WERI-Rb-1 (cell line): ENCODE measurements around the gene ACP2.
A peak's percentile ranks its signal among the peaks of the same experiment; 100 is the strongest.

ENCODE experiments used
- DNase-seq: peaks from one replicate; pipeline ENCODE4 v3.0.0-alpha.2; 2020
- H3K27ac ChIP-seq: fragments of 250-450 bp; sonication (Bioruptor Pico); 2 replicates; pipeline ENCODE4 v1.5.1; 2020; ENCODE audit warnings: mild to moderate bottlenecking, moderate library complexity
- H3K27me3 ChIP-seq: fragments of 250-450 bp; sonication (Bioruptor Pico); 2 replicates; pipeline ENCODE4 v1.5.1; 2021; ENCODE audit warnings: mild to moderate bottlenecking, low read depth, moderate library complexity; ENCODE audit not compliant: insufficient read depth, severe bottlenecking
- H3K36me3 ChIP-seq: fragments of 250-450 bp; sonication (Bioruptor Pico); 2 replicates; pipeline ENCODE4 v1.5.1; 2020; ENCODE audit warnings: mild to moderate bottlenecking, moderate library complexity
- H3K4me3 ChIP-seq: 2 replicates; pipeline ENCODE4 v1.5.1; 2011; ENCODE audit warnings: low read depth, mild to moderate bottlenecking, control low read depth, low read length
- H3K9me3 ChIP-seq: fragments of 250-450 bp; sonication (Bioruptor Pico); 2 replicates; pipeline ENCODE4 v1.5.1; 2021; ENCODE audit warnings: mild to moderate bottlenecking, moderate library complexity; ENCODE audit not compliant: severe bottlenecking
- CTCF ChIP-seq: IDR thresholded peaks from 2 replicates; pipeline ENCODE4 v1.5.1; 2011; ENCODE audit warnings: low read depth, mild to moderate bottlenecking, control low read depth, inconsistent platforms, low read length

The ACP2 gene

GRCh38 chr11:47251751-47252150 is 3.1 kb upstream of the ACP2 start:
- no peak for TF ChIP-seq CTCF
- no peak for DNase-seq
- Histone ChIP-seq H3K27ac (no peak overlapping the region), H3K4me3 (no peak overlapping the region), H3K27me3 (no peaks in the 10 kb centered on the region), H3K9me3 (no peaks in the 10 kb centered on the region), H3K36me3 (peaks cover 9% of the 10 kb centered on the region)

- DNase-seq: no peak
- no peaks in the 10 kb centered on the region for H3K9me3 ChIP-seq
- H3K27ac ChIP-seq: peak overlapping the region; percentile 95
- no peaks in the 10 kb centered on the region for H3K27me3 ChIP-seq
- H3K4me3 ChIP-seq: peak overlapping the region; percentile 88
- no peak for TF ChIP-seq CTCF
- H3K36me3 ChIP-seq: peaks cover 24% of the 10 kb centered on the region
Observed at GRCh38 chr11:47249378-47249715, 733 bp upstream of the ACP2 start.

GRCh38 chr11:47248304-47248663 is 330 bp downstream of the ACP2 start:
- Histone ChIP-seq H3K27me3 (no peaks in the 10 kb centered on the region), H3K9me3 (no peaks in the 10 kb centered on the region), H3K4me3 (peak overlapping the region; percentile 88), H3K36me3 (peaks cover 34% of the 10 kb centered on the region), H3K27ac (peak overlapping the region; percentile 95)
- DNase-seq: no peak
- TF ChIP-seq CTCF: no peak

GRCh38 chr11:47247502-47247901 is 1.1 kb downstream of the ACP2 start:
- no peak for DNase-seq
- H3K4me3 ChIP-seq: no peak overlapping the region
- H3K9me3 ChIP-seq: no peaks in the 10 kb centered on the region
- no peaks in the 10 kb centered on the region for H3K27me3 ChIP-seq
- H3K36me3 ChIP-seq: peaks cover 40% of the 10 kb centered on the region
- no peak overlapping the region; the same call in 1 of the 2 replicates for H3K27ac ChIP-seq
- no peak for TF ChIP-seq CTCF

GRCh38 chr11:47245611-47246357 is 2.8 kb downstream of the ACP2 start:
- TF ChIP-seq CTCF: no peak
- Histone ChIP-seq H3K27me3 (no peaks in the 10 kb centered on the region), H3K4me3 (no peak overlapping the region), H3K36me3 (peaks cover 58% of the 10 kb centered on the region), H3K27ac (no peak overlapping the region), H3K9me3 (no peaks in the 10 kb centered on the region)
- DNase-seq: no peak
